AG09319 (cell line): Measurements from ENCODE around the gene WNK2.
"Not testable (repeated sequence)": the region's sequence is repeated elsewhere in the genome, so short reads cannot be mapped to it uniquely, and the experiment has no call there.

ENCODE experiments used
- DNase-seq: peaks from one replicate; pipeline ENCODE4 v3.0.0-alpha.2; 2010; ENCODE audit warnings: low read depth; ENCODE audit errors: extremely low read depth
- TF ChIP-seq, protein P1 (sequence below): IDR thresholded peaks from 2 replicates; pipeline ENCODE4 v1.5.1; 2011; ENCODE audit warnings: low read depth, mild to moderate bottlenecking, inconsistent platforms, low read length, moderate library complexity

The WNK2 gene

DNA sequence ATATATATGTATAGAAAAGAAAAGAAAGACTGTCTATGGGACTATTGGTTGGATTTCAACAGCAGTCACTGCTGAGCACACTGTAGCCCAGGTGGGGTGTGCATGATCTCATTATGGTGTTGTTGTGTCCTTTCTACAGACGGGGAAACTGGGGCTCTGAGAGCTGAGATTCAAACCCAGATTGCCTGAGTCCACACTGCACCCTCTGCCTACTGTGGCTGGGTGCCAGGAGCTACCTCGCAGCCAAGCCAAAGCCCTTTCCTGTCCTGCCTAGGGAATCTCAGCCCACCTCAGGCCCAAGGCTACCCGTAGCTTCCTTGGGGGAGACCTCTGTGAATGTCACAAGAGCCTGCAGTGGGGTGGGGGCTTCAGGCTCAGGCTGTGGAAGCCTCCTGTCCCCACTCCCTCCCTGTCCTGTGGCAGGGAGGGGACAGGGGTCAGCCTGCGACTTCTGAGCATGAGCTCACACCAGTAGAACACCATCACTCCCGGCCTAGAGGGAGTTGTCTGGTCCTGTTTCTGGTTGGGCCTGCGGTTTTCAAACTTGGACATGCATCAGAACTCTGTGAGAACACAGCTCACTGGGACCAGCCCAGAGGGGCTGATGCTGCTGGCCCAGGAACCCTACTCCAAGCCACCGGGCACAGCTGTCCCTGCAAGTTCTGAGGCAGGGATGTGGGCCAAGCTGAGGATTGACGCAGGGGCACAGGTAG, 42.0 kb upstream of the WNK2 start:
- no peak for DNase-seq
- TF ChIP-seq, protein P1, sequence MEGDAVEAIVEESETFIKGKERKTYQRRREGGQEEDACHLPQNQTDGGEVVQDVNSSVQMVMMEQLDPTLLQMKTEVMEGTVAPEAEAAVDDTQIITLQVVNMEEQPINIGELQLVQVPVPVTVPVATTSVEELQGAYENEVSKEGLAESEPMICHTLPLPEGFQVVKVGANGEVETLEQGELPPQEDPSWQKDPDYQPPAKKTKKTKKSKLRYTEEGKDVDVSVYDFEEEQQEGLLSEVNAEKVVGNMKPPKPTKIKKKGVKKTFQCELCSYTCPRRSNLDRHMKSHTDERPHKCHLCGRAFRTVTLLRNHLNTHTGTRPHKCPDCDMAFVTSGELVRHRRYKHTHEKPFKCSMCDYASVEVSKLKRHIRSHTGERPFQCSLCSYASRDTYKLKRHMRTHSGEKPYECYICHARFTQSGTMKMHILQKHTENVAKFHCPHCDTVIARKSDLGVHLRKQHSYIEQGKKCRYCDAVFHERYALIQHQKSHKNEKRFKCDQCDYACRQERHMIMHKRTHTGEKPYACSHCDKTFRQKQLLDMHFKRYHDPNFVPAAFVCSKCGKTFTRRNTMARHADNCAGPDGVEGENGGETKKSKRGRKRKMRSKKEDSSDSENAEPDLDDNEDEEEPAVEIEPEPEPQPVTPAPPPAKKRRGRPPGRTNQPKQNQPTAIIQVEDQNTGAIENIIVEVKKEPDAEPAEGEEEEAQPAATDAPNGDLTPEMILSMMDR: no peak

DNA sequence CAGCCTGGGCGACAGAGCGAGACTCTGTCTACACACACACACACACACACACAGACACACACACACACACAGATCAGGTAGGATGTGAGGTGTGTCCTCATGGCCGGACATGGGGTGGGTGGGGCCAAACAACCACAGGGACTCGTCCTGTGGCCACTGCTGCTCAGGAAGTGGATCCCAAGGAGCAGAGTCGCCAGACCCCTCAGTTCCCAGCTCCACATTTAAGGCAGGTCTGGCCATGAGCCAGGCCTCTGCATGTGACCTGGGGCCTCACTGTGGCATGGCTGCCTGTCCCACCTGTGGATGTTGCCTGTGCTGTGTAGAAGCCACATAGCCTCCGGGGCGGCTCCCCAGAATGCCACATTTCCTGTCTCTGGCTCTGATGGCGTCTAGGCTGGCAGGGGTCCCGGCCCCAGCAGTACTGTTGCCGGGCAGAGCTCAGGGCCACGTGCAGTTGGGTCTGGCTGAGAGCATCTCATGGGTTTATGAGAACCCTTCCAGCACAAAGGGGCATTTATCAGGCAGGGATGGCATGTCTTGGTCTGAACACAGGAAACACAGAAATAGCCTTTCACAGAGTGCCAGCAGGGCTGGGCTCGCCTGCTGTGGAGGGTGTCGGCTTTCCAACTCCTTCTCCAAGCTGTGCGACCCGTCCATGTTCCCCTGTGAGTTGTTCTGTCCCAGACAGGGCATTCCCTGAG, 40.0 kb upstream of the WNK2 start:
- no peak for DNase-seq

DNA sequence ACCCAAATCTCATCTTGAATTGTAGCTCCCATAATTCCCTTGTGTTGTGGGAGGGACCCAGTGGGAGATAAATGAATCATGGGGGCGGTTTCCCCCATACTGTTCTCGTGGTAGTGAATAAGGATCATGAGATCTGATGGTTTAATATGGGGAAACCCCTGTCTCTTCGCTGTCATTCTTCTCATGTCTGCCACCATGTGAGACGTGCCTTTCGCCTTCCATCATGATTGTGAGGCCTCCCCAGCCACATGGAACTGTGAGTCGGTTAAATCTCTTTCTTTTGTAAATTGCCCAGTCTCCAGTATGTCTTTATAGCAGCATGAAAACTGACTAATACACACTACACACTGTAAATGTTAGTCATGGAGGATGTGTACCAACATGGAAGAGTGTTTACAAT, 37.2 kb upstream of the WNK2 start:
- not testable (repeated sequence) for DNase-seq

More for the DNA sequence above, 40.0 kb upstream of the WNK2 start:
- TF ChIP-seq, protein P1: no peak

DNA sequence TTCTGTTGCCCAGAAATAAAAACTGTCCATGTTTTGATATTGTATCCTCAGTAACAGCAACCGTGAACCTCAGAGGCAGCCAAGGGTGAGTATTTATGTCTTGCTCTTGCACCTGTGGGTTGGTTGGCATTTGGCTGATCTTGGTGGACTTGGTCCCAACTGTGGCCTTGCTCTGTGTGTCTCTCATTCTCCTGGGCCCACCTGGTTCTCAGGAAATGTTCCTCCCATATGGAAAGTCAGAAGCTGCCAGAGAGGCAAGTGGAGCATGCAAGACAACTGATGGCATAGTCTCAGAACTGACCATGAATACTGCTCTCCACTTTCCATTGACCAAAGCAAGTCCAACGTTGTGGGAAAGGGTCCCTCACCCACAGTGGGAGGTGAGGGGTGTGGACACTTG, 36.3 kb upstream of the WNK2 start:
- TF ChIP-seq, protein P1: no peak
- no peak for DNase-seq

DNA sequence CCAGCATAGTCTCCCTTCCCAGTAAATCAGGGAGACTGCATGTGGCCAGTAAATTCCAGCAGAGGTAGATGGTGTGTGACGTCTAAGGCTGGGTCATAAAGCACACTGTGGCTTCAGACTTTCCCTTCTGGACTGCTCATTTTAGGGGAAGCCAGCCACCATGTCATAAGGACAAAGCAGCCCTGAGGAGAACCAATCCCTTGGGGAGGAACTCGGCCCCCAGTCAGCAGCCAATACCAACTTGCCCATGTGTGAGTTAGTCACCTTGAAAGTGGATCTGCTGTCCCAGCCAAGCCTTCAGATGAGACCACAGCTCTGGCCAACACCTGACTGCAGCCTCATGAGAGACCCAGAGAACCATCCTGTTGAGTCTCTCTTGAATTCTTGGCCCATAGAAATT, 35.2 kb upstream of the WNK2 start:
- TF ChIP-seq, protein P1: no peak
- DNase-seq: no peak

DNA sequence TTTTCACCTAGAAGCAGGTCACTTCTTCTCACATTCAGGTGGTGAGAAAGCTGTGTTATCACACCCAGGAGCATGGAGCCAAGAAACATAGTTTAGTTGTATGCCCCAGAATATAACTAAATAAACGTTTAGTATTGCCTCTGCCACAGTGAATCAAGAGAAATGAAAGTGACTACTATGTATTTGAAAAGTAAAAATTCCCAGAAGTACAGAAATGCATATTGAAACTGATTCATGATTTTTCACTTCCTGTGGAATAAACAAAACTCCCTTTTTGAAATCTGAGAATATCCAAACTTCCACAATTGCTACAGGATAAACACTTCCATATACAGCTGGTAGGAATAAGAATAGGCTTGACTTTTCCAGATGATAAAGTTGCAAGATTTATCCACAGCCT, 34.6 kb upstream of the WNK2 start:
- TF ChIP-seq, protein P1: no peak
- DNase-seq: no peak

DNA sequence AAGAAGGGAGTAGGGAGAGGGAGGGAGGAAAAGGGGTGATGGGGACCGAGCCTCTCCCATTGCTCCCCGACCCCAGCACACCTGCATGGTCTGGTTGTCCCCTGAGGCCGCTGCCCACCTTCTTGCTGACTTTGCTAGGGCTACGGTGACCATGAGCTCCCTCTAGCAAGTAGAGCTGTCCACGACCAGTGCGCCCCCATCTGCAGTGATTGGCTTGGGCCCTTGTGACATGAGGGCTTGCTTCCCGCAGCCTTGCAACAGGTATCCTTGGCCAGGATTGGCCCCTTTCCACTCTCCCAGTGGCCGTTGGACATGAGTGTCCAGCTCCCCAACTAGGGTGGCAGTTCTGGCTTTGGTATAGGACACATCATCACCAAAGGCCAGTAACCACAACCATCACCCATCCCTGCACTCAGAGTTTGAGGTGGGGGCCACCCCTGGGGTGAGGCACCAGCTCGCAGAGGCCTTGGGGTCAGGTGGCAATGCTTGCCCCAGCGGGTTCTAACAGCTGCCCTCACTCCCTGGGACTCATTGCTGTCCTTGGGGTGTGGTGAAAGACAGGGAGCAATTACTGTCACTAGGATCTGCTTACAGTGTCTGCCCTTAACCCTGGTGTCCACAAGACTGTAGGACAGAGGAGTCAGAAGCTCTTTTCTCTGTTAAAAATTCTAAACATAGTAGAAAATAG, 32.7 kb upstream of the WNK2 start:
- TF ChIP-seq, protein P1: no peak
- DNase-seq: no peak
